ENCODE results near the gene CARD10. TPM values are rescaled to one million over a fixed set of nuclear protein-coding genes. Genes with fewer than 3 reads are reported as not detected.
"Not testable (repeated sequence)": the region's sequence is repeated elsewhere in the genome, so short reads cannot be mapped to it uniquely, and the experiment has no call there.

Gene CARD10
- total RNA-seq, 2 experiments from 2014 or later: 0.12 TPM; not detected in 1

- DNase-seq, H3K4me3 Mint-ChIP-seq, H3K27ac Mint-ChIP-seq, H3K9me3 Mint-ChIP-seq, H3K36me3 Mint-ChIP-seq: not testable (repeated sequence)
- peaks cover 22% of the 10 kb centered on the region for H3K27me3 Mint-ChIP-seq
- CTCF ChIA-PET: interaction anchor here (0.8 to 16.3 kb wide), 17 partner anchors 11 to 279 kb away, joined by 3 to 612 read pairs (median 5); partner anchors contain the start of genes CDC42EP1, GGA1 and LGALS2
- H3K4me1 Mint-ChIP-seq (ENCODE audit: low read depth): peaks cover 34% of the 10 kb centered on the region
- POLR2A ChIA-PET: interaction anchor here (0.6 to 3.7 kb wide), 3 partner anchors 12 to 389 kb away, joined by 3 to 18 read pairs (median 5); no protein-coding TSS in a partner anchor
- intact Hi-C loops (cut with micrococcal nuclease): loop anchor here (1.0 to 5.0 kb wide), 2 partner anchors 67 to 138 kb away; partner anchors contain the start of gene LGALS1
Observed at GRCh38 chr22:37539790-37540189, 20.6 kb upstream of the CARD10 start.

DNA sequence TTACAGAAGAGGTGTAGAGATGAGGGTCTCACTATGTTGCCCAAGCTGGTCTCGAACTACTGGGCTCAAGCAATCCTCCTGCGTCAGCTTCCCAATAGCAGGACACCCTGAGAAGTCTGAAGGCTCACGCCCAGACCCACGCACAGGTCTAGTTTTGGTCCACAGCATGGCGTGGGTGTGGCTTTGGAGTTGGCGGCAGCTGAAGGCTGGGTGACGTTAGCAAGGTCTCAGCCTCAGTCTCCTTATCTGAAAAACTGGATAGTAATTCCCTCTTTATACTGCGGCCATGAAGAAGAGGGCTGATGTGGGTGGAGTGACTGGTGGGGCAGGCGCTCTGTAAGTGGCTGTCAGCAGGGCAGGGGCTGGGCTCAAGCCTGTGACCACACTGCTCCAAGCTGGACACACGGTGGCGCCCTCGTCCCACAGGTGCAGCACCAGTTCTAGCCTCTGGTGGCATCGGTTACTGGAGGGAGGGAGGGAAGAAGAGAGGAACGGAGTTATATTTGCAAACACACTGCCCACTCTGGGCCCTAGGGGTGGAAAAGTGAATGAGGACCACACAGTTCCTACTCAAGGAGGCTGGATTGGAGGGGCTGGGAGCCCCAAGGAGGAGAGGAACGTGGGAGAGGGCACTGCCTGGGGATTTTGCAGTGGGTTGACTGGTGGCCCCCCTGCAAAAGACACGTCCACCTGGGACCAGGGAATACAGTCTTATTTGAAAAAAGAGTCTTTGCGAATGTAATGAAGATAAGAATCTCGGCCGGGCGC is 19.6 kb upstream of the CARD10 start:
- peak overlapping the region; percentile 57 for H3K27ac Mint-ChIP-seq
- CTCF ChIA-PET: interaction anchor here (0.6 to 16.3 kb wide), 25 partner anchors 10 to 151 kb away, joined by 3 to 612 read pairs (median 3); partner anchors contain the start of genes CDC42EP1, GGA1 and LGALS2
- no peaks in the 10 kb centered on the region for H3K36me3 Mint-ChIP-seq
- intact Hi-C loops (cut with micrococcal nuclease): loop anchor here (1.0 kb wide), 3 partner anchors 29 to 68 kb away; no protein-coding TSS in a partner anchor
- POLR2A ChIA-PET: interaction anchor here (1.5 to 3.7 kb wide), 2 partner anchors 11 to 28 kb away, joined by 5 to 18 read pairs; no protein-coding TSS in a partner anchor
- H3K27me3 Mint-ChIP-seq: peaks cover 22% of the 10 kb centered on the region
- peak; percentile 96 for DNase-seq
- H3K4me1 Mint-ChIP-seq (ENCODE audit: low read depth): peaks cover 42% of the 10 kb centered on the region
- peak overlapping the region; percentile 34 for H3K4me3 Mint-ChIP-seq
- H3K9me3 Mint-ChIP-seq: no peaks in the 10 kb centered on the region

DNA sequence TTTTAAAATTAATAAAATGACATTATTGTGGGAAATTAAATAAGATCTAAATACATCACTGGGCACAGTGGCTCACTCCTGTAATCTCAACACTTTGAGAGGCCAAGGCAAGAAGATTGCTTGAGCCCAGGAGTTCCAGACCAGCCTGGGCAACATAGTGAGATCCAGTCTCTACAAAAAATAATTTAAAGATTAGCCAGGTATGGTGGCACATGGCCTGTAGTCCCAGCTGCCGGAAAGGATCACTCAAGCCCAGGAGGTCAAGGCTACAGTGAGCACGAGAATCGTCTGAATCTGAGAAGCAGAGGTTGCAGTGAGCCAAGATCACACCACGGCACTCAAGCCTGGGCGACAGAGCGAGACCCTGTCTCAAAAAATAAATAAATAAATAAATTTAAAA is 15.9 kb upstream of the CARD10 start:
- H3K4me3 Mint-ChIP-seq: no peak overlapping the region
- ChIA-PET POLR2A (no interaction called here), CTCF (interaction anchor here (1.5 to 2.7 kb wide), 3 partner anchors 32 to 57 kb away, joined by 3 to 22 read pairs (median 8); no protein-coding TSS in a partner anchor)
- peaks cover 13% of the 10 kb centered on the region for H3K27me3 Mint-ChIP-seq
- H3K36me3 Mint-ChIP-seq: no peaks in the 10 kb centered on the region
- DNase-seq: no peak
- peaks cover 26% of the 10 kb centered on the region for H3K4me1 Mint-ChIP-seq (ENCODE audit: low read depth)
- H3K9me3 Mint-ChIP-seq: no peaks in the 10 kb centered on the region
- H3K27ac Mint-ChIP-seq: no peak overlapping the region
- intact Hi-C loops (cut with micrococcal nuclease): no loop called here

DNA sequence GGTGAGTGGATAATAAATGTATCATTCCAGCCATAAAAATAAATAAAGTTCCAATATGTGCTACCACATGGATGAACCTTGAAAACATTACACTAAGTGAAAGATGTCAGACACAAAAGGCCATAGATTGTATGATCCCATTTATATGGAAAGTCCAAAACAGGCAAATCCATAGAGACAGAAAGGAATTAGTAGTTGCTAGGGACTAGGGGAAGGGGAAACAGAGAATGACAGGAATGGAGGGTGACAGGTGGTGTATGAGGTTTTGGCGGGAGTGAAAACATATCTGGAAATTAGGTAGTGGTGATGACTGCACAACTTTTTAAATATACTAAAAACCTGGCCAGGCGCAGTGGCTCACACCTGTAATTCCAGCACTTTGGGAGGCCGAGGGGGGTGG is 15.2 kb upstream of the CARD10 start:
- no peak overlapping the region for H3K4me3 Mint-ChIP-seq
- intact Hi-C loops (cut with micrococcal nuclease): no loop called here
- H3K27me3 Mint-ChIP-seq: peaks cover 10% of the 10 kb centered on the region
- H3K27ac Mint-ChIP-seq: no peak overlapping the region
- ChIA-PET CTCF (interaction anchor here (2.5 to 2.7 kb wide), 2 partner anchors 32 to 58 kb away, joined by 8 to 22 read pairs; no protein-coding TSS in a partner anchor), POLR2A (interaction anchor here (0.6 kb wide), 1 partner anchor 29 kb away, joined by 3 read pairs; no protein-coding TSS in a partner anchor)
- H3K4me1 Mint-ChIP-seq (ENCODE audit: low read depth): peaks cover 30% of the 10 kb centered on the region
- H3K36me3 Mint-ChIP-seq: no peaks in the 10 kb centered on the region
- DNase-seq: no peak
- H3K9me3 Mint-ChIP-seq: no peaks in the 10 kb centered on the region

GRCh38 chr22:37533995-37534394 is 14.8 kb upstream of the CARD10 start:
- CTCF ChIA-PET: interaction anchor here (0.6 to 2.7 kb wide), 5 partner anchors 33 to 75 kb away, joined by 3 to 22 read pairs (median 3); partner anchors contain the start of gene GGA1
- no peak overlapping the region for H3K27ac Mint-ChIP-seq
- no peak for DNase-seq
- POLR2A ChIA-PET: no interaction called here
- H3K9me3 Mint-ChIP-seq: no peaks in the 10 kb centered on the region
- intact Hi-C loops (cut with micrococcal nuclease): no loop called here
- peaks cover 28% of the 10 kb centered on the region for H3K4me1 Mint-ChIP-seq (ENCODE audit: low read depth)
- H3K36me3 Mint-ChIP-seq: no peaks in the 10 kb centered on the region
- no peak overlapping the region for H3K4me3 Mint-ChIP-seq
- H3K27me3 Mint-ChIP-seq: peaks cover 7% of the 10 kb centered on the region

DNA sequence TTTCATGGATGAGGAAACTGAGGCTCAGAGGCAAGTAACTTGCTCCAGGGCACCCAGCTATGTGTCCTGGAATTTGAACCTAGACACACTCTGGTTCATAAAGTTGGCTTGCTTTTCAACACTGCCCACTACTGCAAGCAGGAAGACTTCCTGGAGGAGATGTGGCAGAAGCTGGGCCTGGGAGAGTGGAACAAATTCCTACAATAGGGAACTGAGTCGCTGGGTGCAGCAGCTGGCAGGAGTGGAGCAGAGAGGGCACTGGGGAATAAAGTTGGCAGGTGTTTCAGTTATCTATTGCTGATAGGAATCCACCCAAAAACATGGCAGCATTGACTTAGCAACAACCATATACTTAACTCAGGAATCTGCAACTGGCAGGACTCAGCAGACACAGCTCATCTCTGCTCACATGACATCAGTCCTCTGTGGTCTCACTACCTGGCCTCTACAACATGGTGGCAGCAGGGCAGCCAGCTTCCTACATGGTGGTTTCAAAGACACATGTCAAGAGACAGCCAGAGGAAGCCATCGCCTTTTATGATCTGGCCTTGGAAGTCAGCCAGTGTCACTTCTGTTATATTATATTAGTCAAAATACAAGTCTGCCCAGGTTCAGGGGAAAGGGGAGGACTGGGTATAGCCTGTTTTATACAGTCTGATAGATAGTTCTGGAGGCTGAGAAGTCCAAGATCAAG is 10.6 kb upstream of the CARD10 start:
- no peaks in the 10 kb centered on the region for H3K36me3 Mint-ChIP-seq
- POLR2A ChIA-PET: no interaction called here
- no peak overlapping the region for H3K27ac Mint-ChIP-seq
- peaks cover 9% of the 10 kb centered on the region for H3K27me3 Mint-ChIP-seq
- H3K4me3 Mint-ChIP-seq: no peak overlapping the region
- H3K4me1 Mint-ChIP-seq (ENCODE audit: low read depth): peaks cover 26% of the 10 kb centered on the region
- CTCF ChIA-PET: interaction anchor here (1.2 to 2.1 kb wide), 3 partner anchors 37 to 212 kb away, joined by 5 to 11 read pairs (median 5); no protein-coding TSS in a partner anchor
- intact Hi-C loops (cut with micrococcal nuclease): no loop called here
- no peaks in the 10 kb centered on the region for H3K9me3 Mint-ChIP-seq
- peak; percentile 37 for DNase-seq

GRCh38 chr22:37527952-37528351 is 8.7 kb upstream of the CARD10 start:
- peaks cover 12% of the 10 kb centered on the region for H3K4me1 Mint-ChIP-seq (ENCODE audit: low read depth)
- H3K4me3 Mint-ChIP-seq; H3K9me3 Mint-ChIP-seq; H3K27ac Mint-ChIP-seq; H3K36me3 Mint-ChIP-seq; intact Hi-C loops (cut with micrococcal nuclease); DNase-seq: not testable (repeated sequence)
- ChIA-PET POLR2A (interaction anchor here (1.3 kb wide), 1 partner anchor 11 kb away, joined by 5 read pairs; no protein-coding TSS in a partner anchor), CTCF (interaction anchor here (1.5 to 1.7 kb wide), 3 partner anchors 11 to 64 kb away, joined by 5 to 10 read pairs (median 8); no protein-coding TSS in a partner anchor)
- H3K27me3 Mint-ChIP-seq: peaks cover 15% of the 10 kb centered on the region

- H3K27ac Mint-ChIP-seq; H3K4me3 Mint-ChIP-seq; H3K9me3 Mint-ChIP-seq; DNase-seq; intact Hi-C loops (cut with micrococcal nuclease); H3K36me3 Mint-ChIP-seq: not testable (repeated sequence)
- peaks cover 12% of the 10 kb centered on the region for H3K4me1 Mint-ChIP-seq (ENCODE audit: low read depth)
- CTCF ChIA-PET: interaction anchor here (1.2 to 1.7 kb wide), 4 partner anchors 12 to 65 kb away, joined by 3 to 10 read pairs (median 6); no protein-coding TSS in a partner anchor
- peaks cover 21% of the 10 kb centered on the region for H3K27me3 Mint-ChIP-seq
- POLR2A ChIA-PET: interaction anchor here (1.3 kb wide), 1 partner anchor 12 kb away, joined by 5 read pairs; no protein-coding TSS in a partner anchor
Observed at GRCh38 chr22:37527081-37527752, 8.0 kb upstream of the CARD10 start.

DNA sequence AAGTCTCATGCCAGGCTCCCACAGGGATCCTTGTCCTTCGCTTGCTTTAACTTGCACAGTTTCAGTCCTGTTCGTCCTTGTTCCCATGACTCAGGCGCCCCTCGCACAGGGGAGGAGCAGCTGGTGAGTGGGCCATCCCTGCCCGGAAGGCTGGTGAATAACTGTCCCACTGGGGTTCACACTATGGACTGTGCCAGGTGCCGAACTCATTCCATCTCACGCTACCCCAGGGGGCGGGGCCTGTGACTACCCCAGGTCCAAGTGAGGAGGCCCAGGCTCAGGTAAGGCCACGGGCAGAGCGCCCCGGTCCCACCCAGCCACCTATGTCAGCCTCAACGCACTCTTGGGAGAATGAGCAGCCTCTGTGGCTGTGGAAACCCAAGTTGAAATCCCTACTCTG is 7.2 kb upstream of the CARD10 start:
- DNase-seq: no peak
- CTCF ChIA-PET: interaction anchor here (1.2 to 1.5 kb wide), 2 partner anchors 36 to 66 kb away, joined by 3 to 8 read pairs; no protein-coding TSS in a partner anchor
- Mint-ChIP-seq H3K4me1 (ENCODE audit: low read depth) (peaks cover 12% of the 10 kb centered on the region), H3K27ac (no peak overlapping the region), H3K36me3 (no peaks in the 10 kb centered on the region), H3K27me3 (peaks cover 22% of the 10 kb centered on the region), H3K4me3 (no peak overlapping the region), H3K9me3 (no peaks in the 10 kb centered on the region)
- POLR2A ChIA-PET: no interaction called here
- intact Hi-C loops (cut with micrococcal nuclease): no loop called here

DNA sequence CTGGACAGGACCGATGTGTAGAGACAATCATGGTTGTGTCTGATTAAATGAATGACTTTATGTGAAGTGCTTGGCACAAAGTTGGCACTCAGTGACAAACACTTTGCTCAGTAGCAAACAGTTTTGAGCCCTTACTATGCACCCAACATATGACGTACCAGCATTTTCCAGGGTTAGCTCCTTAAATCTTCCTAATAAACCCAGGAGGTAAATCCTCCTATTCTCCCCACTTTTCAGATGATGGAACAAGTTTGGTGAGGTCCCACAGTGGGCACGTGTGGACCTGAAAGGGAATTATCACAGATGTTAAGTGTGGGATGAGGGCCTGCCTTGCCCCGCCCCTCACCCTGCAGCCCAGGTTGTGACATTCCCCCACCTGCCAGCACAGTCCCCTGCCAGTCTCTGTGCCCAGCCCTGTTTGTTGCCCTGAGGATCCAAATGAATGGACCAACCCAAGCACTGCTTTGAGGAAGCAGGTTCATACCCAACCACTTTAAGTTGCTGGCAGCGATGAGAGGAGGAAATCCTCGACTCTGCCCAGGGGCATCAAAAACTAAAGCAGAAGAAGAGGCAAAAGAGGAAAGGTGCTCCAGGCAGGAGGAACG is 6.6 kb upstream of the CARD10 start:
- H3K36me3 Mint-ChIP-seq: no peaks in the 10 kb centered on the region
- ChIA-PET POLR2A (no interaction called here), CTCF (no interaction called here)
- no peak overlapping the region for H3K4me3 Mint-ChIP-seq
- DNase-seq: no peak
- intact Hi-C loops (cut with micrococcal nuclease): no loop called here
- no peaks in the 10 kb centered on the region for H3K9me3 Mint-ChIP-seq
- peaks cover 25% of the 10 kb centered on the region for H3K27me3 Mint-ChIP-seq
- no peak overlapping the region for H3K27ac Mint-ChIP-seq
- H3K4me1 Mint-ChIP-seq (ENCODE audit: low read depth): peaks cover 12% of the 10 kb centered on the region

GRCh38 chr22:37525073-37525745 is 6.0 kb upstream of the CARD10 start:
- Mint-ChIP-seq H3K4me1 (ENCODE audit: low read depth) (peaks cover 12% of the 10 kb centered on the region), H3K27me3 (peaks cover 29% of the 10 kb centered on the region), H3K36me3 (no peaks in the 10 kb centered on the region), H3K9me3 (no peaks in the 10 kb centered on the region), H3K27ac (no peak overlapping the region), H3K4me3 (no peak overlapping the region)
- POLR2A ChIA-PET: no interaction called here
- peak; percentile 49 for DNase-seq
- intact Hi-C loops (cut with micrococcal nuclease): no loop called here
- CTCF ChIA-PET: no interaction called here
